ENCODE data around the gene RPL10L.

Gene RPL10L

GRCh38 chr14:46651526-46652144 lies at the start of gene RPL10L:
RPL10L (minus strand) TSS chr14:46651781; CDS start chr14:46651736, 45 bp downstream.
- peak in 1 of 2 experiments; percentile 15 for DNase-seq

- DNase-seq = no peak
Measured at GRCh38 chr14:46691819-46692218, 40.2 kb upstream of the RPL10L start.

- DNase-seq = no peak
Measured at GRCh38 chr14:46686652-46687051, 35.1 kb upstream of the RPL10L start.

GRCh38 chr14:46672128-46672527 lies 20.5 kb upstream of the RPL10L start:
- no peak for DNase-seq

- no peak for DNase-seq
Measured at GRCh38 chr14:46663382-46663781, 11.8 kb upstream of the RPL10L start.

GRCh38 chr14:46661728-46662127 lies 10.1 kb upstream of the RPL10L start:
- no peak for DNase-seq

- no peak for DNase-seq
Measured at GRCh38 chr14:46653031-46653755, 1.6 kb upstream of the RPL10L start.

GRCh38 chr14:46646796-46647195 lies 4.8 kb downstream of the RPL10L start:
- no peak for DNase-seq

GRCh38 chr14:46626876-46627275 lies 24.7 kb downstream of the RPL10L start:
- no peak for DNase-seq
